Smooth muscle cell of the brain vasculature (primary cell): ENCODE measurements around the gene MGAT1.
"Not testable (repeated sequence)": the region's sequence is repeated elsewhere in the genome, so short reads cannot be mapped to it uniquely, and the experiment has no call there.

ENCODE experiments used
- DNase-seq: peaks from one replicate; pipeline ENCODE4 v3.0.0-alpha.2; 2012; ENCODE audit warnings: low read depth, low spot score

MGAT1 gene

DNA sequence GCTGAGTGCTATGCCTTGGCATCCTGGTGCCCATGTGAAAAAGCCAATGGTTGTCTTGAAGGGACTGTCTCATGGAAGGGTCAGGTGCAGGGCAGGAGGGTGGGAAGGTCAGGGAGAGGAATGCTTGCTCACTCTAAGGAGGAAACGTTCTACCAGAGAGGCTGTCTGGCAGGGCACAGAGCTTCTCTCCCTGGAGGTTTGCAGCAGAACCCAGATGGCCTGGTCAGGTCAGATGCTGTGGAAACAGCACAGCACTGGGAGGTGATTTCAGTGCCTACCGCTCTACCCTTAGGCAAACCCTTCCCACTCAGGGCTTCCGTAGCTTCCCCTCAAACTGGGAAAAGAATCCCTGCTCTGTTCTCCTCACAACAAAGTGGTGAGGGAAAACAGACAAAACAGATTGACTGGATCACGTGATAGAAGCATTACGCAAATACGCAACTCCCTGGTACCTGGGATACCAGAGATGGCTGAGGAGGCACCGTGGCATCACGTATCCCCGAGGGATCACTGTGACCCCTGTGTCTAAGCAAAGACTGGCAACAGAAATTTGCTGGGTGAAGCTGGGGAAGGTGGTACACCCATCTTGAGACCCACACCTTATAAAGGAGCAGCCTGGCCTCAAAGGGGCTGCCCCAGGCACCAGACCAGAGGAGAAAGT is 3.9 kb upstream of the MGAT1 start:
- DNase-seq, result no peak

- no peak for DNase-seq
These were observed 1.6 kb upstream of the MGAT1 start for GRCh38 chr5:180804129-180804618.

DNA sequence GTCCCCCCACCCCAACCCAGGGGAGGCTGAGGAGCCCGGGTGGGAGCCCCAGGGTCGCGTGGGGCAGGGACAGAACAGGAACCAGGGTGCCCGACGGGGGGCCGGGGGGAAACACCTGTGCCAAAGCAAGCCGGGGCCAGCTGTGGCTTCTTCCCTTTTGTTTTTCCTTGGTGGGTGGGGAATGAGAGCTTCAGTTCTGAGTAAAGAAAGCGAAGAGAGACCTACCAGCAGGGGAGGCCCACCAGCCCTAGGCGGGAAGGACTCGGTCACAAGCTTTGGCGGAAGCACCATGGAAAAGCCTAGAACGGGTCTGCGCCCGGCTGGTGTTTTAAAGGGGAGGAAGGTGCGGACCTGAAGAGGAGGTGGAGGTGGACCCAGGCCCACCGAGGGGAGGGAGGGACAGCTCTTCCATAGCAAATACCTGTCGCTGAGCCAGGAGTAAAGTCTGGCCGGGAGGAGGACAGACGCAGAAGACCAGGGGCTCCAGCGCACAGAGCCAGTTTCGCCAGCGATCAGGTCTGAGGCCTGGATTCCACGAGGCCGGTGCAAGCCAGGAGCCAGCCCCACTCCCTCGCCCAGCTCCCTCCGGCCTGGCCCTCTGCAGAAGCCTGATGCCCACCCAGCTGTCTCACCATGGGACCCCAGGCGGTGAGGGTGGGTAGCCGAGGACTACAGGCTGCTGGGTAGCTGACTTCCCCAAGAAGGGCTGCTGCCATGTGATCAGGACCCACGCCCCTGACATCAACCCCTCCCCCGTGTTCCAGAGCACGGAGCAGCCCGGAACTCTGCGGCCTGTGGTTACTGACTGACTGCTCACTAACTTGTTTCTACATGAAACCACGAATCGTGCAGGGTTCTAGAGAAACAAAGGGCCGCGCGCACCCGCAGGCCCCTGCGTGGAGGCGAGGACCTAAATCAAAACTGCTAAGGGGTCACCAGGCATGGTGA is 849 bp upstream of the MGAT1 start:
- no peak for DNase-seq

DNA sequence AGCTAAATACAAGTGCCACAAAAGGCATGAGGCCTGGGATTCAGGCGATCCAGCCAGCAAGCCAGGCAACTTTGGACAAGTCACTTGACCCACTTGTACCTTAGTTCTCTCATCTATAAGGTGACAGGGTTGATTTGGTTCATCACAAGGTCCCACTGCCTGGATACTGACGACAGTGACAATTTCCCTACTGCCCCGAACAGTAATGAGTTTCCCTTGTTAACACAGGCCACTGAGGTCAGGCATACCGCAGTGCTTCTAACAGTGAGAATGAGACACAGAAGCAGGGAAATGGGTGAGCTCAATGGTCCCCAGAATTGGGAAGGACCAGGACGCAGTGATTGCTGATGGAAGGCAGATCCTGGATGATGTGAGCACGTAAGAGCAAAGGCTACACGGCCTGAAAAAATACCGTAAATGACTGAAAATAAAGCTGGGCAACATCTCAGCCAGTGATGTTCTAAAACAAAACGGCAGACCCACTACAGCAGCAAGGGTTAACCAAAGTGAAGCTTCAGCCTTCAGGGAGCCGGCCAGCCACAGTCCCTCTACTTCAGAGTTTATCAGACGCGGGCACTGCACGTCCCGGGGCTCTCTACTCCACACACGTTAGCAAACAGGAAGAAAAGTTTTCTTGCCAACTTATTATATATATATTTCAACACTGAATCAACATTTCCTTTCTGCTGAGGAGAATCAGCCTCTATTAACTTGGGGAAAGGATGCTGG is 846 bp downstream of the MGAT1 start:
- DNase-seq, result no peak

DNA sequence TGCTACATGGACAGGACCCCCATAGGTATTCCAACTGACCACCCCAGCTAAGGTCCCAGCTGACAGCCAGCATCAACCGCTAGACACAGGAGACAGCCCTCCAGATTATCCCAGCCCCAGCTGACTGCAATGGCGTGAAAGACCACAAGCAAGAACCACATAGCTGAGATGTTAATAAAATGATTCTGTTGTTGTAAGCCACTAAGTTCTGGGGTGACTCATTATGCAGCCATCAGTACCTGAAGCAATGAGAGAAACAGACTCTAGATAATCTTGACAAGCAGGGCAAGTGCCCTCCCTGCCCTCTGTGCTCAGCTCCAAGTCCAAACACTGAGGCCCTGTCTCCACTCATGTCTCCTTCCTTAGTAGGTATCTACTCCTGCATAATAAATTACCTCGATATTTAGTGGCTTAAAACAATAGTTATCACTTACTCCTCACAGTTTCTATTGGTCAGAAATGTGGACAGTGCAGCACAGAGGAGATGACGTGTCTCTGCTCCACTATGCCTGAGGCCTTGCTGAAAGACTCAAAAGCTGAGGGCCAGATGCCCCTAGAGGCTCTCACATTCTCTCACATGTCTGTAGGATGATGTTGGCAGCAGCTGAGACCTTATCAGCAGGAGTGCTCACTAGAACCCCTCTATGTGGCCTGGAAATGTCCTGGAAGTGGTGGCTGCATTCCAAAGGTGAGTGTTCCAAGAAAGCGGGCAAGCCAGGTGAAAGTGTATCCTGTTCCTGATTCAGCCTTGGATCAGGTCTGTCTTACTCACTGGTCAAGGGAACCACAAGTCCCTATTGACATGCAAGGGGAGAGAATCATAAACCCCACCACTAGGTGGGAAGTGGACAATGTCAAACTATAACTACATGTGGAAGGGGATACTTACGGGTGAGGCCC is 2.5 kb downstream of the MGAT1 start:
- DNase-seq, result no peak

DNA sequence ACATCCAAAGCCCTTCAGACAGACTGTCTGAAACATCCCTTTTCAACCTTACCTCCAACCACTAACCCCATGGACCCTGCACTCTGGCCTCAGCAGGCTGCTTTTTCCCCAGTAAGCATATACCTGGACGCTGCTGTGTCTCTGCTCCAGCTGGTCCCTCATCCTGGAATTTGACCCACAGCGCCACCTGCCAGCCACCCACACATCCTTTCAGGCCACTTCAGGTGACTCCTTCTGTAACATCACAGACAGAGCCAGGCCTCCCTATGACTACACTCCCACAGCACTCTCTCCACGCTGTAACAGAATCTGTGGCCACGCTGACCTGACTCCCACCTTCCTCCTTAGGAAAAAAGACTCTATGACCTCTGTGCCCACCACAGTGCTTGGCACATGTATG is 3.4 kb downstream of the MGAT1 start:
- no peak for DNase-seq

GRCh38 chr5:180798193-180798592 is 4.4 kb downstream of the MGAT1 start:
- no peak for DNase-seq

DNA sequence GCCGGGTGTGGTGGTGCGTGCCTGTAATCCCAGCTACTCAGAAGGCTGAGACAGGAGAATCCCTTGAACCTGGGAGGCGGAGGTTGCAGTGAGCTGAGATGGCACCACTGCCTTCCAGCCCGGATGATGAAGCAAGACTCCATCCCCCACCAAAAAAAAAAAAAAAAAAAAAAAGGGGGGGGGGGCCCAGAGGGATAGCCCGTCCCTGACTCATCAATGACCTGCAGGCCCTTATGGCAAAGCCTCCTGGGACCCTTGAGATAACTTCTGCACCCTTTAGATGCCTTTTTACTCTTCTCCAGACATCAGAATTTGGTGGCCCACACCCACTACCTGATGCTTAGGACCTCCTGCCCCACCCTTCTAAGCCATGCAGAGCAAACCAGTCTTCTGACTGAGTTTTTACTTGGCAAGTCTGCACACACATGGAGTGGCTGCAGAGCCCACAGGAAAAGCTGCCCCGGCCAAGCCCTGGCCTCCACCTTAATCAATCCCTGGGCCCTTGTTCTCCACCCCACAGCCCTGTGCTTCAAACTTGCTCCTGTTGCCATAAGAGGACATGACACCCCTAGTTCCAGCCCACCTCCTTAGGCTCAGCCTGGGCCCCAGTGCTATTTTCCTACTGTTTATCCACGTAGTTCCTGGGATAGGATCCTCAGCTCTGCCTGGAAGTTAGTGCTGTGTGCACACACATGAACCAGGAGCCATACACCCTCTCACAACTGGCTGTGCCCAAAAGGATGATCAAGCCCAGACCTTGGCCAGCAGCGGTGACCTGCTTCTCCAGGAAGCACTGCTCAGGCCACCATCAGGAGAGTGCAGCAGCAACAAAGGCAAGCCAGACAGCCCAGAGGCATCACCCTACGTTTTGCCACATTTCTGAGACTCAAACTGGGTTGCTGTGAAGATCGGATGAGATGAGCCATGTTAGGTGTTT is 5.1 kb downstream of the MGAT1 start:
- DNase-seq, result no peak

DNA sequence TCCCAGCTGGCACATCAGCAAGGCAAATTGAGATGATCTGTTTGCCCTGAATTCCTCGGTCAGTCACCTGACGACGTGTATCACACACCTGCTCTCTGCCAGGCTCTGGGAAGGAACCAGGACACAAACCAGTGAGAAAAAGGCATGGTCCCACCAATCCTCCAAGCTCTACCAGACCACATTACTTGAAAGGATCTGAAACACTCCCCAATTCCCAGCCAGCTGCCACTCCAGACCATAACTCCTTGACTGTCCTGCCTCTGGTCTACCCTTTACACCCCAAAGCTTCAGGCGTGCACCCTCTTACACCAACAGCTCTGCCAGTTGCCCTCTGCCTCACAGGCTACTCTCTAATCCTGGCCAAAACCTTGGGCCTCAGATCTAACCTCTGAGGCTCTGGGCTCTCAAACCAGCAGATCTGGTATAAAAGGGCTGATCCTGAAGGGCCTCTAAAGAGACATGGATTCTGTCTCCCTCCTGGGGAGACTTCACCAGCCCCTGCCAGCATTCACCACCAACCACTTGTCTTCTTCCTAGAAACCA is 6.8 kb downstream of the MGAT1 start:
- DNase-seq, result no peak

GRCh38 chr5:180792965-180793287 is 9.7 kb downstream of the MGAT1 start:
- DNase-seq, result no peak

DNA sequence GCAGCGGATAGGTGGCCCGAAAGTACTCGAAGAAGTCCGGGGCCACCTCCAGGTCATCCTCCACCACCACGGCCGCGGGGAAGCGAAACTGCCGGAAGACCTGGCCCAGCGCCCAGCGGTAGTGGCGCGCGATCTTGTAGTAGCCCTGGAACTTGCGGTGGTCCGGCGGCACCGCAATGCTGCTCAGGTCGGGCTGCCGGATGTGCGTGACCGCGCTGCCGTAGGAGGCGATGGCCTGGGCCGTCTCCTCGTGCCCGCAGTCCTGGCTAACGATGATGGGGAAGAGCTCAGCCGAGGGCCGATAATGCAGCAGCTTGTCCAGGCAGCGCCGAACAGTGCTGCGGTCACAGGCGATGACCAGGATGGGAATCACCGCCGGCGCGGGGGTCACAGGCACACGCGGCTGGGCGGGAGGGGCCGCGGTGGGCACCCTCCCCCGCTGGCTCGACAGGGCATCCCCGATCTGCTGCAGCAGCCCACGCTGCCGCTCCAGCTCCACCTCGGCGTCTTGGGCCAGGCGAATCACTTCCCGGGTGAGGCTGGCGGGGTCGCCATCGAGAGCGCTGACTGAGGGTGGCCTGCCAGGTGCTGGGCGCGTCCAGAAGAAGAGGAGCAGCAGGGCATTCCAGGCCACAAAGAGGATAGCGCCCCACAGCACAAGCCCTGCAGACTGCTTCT is 10.2 kb downstream of the MGAT1 start:
- DNase-seq, result no peak

GRCh38 chr5:180791611-180792213 is 10.9 kb downstream of the MGAT1 start:
- no peak for DNase-seq

DNA sequence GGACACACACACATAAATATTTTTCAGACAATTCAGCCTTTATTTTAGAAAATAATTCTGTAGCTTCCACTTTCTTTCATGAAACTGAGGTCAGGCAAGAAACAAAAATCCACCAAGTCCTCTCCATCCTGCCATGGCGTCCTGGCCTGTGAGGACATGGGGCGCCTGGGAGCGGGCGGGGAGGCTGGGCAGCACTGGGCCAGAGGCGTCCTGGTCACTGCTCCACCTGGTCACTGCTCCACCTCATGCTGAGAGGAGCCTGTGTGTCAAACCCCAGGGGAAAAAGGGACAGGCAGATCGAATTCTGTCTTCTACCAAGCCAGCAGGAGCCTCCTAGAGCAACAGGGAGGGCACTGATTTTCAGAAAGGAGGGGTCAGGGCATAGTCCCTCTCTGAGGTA is 12.1 kb downstream of the MGAT1 start:
- no peak for DNase-seq

- no peak for DNase-seq
These were observed 12.6 kb downstream of the MGAT1 start for GRCh38 chr5:180790020-180790419.

DNA sequence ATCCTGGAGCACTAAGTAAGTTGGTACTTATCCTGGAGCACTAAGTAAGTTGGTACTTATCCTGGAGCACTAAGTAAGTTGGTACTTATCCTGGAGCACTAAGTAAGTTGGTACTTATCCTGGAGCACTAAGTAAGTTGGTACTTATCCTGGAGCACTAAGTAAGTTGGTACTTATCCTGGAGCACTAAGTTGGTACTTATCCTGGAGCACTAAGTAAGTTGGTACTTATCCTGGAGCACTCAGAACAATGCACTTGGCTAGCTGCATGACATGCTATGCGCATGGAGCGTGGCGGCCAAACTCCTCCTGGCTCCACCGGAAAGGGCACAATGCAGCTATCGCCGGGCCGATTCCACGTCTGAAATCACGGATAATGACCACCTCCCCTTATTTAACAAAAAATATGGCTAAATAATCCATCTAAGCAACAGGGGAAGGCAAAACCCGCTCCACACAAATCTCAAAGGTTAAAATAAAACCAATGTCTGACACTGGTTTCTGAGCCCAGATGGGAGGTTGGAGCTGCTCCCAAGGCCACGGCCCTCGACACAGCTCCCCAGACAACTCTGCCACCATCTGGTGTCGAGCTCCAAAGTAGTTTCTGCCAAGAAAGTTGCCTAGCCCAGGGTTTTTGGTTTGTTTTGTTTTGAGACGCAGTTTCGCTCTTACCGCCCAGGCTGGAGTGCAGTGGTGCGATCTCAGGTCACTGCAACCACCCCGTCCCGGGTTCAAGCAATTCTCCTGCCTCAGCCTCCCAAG is 13.8 kb downstream of the MGAT1 start:
- not testable (repeated sequence) for DNase-seq

- no peak for DNase-seq
These were observed 14.7 kb downstream of the MGAT1 start for GRCh38 chr5:180787711-180788431.
